DOHH2 (cell line): ENCODE measurements around the gene GLYATL2.

Experiments used
- EZH2phosphoT487 ChIP-seq: fragments of 200-600 bp; sonication (generic); IDR thresholded peaks from 2 replicates; pipeline ENCODE4 v1.6.1; 2017; ENCODE audit warnings: borderline replicate concordance, mild to moderate bottlenecking, antibody characterized with exemption, low read length, moderate library complexity, mixed read lengths
- TF ChIP-seq, protein P1 (sequence below): fragments of 200-600 bp; sonication (generic); IDR thresholded peaks from one replicate; pipeline ENCODE4 v1.5.1; 2014; ENCODE audit warnings: antibody characterized with exemption, mild to moderate bottlenecking, low read depth, low read length; ENCODE audit not compliant: poor library complexity, severe bottlenecking

GRCh38 chr11:58829786-58830185 is 14.7 kb downstream of the GLYATL2 start:
- TF ChIP-seq, protein P1, sequence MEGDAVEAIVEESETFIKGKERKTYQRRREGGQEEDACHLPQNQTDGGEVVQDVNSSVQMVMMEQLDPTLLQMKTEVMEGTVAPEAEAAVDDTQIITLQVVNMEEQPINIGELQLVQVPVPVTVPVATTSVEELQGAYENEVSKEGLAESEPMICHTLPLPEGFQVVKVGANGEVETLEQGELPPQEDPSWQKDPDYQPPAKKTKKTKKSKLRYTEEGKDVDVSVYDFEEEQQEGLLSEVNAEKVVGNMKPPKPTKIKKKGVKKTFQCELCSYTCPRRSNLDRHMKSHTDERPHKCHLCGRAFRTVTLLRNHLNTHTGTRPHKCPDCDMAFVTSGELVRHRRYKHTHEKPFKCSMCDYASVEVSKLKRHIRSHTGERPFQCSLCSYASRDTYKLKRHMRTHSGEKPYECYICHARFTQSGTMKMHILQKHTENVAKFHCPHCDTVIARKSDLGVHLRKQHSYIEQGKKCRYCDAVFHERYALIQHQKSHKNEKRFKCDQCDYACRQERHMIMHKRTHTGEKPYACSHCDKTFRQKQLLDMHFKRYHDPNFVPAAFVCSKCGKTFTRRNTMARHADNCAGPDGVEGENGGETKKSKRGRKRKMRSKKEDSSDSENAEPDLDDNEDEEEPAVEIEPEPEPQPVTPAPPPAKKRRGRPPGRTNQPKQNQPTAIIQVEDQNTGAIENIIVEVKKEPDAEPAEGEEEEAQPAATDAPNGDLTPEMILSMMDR = no peak
- no peak for TF ChIP-seq EZH2phosphoT487
